Gastroesophageal sphincter (tissue), 4 donors: ENCODE measurements around the gene SGSM1. TPM values are rescaled to one million over a fixed set of nuclear protein-coding genes. Genes with fewer than 3 reads are reported as not detected.

Experiments
- ATAC-seq: fragments of 150-250 bp; one replicate; pipeline ENCODE4 v1.9.1; 2016; ENCODE audit warnings: mild to moderate bottlenecking, moderate library complexity
- H3K27ac ChIP-seq, 4 donors: fragments of 200-600 bp; sonication (generic) in 3 of 4; 1 replicate in 3 of 4; 2 replicates in 1 of 4; pipeline ENCODE4 v1.5.1; 2016 to 2019
- H3K27me3 ChIP-seq: fragments of 200-600 bp; sonication (generic); one replicate; pipeline ENCODE4 v1.5.1; 2019
- H3K36me3 ChIP-seq, 2 donors: fragments of 200-600 bp; sonication (generic); one replicate each; pipeline ENCODE4 v1.5.1; 2019; ENCODE audit warnings: control low read depth in 1 of 2
- H3K4me1 ChIP-seq, 3 donors: fragments of 200-600 bp; sonication (generic); 1 replicate in 2 of 3; 2 replicates in 1 of 3; pipeline ENCODE4 v1.5.1; 2016 to 2019; ENCODE audit warnings: control low read depth in 2 of 3
- H3K4me3 ChIP-seq, 2 donors: fragments of 200-600 bp; sonication (generic); one replicate each; pipeline ENCODE4 v1.5.1; 2019; ENCODE audit warnings: mild to moderate bottlenecking in 1 of 2, moderate library complexity in 1 of 2
- H3K9me3 ChIP-seq, 3 donors: fragments of 200-600 bp; sonication (generic); one replicate each; pipeline ENCODE4 v1.5.1; 2017 to 2019; ENCODE audit warnings: control low read depth in 2 of 3
- EP300 ChIP-seq: sonication (generic); formaldehyde crosslinking; IDR thresholded peaks from one replicate; pipeline ENCODE4 v1.6.1; 2017; ENCODE audit warnings: antibody characterized with exemption, mild to moderate bottlenecking
- POLR2A ChIP-seq, 2 donors: fragments of 450-650 bp; IDR thresholded peaks; one replicate each; pipeline ENCODE4 v1.6.1; 2017; ENCODE audit warnings: antibody characterized with exemption in 2 of 2, mild to moderate bottlenecking in 2 of 2, moderate library complexity in 1 of 2
- POLR2AphosphoS5 ChIP-seq: sonication (generic); formaldehyde crosslinking; IDR thresholded peaks from one replicate; pipeline ENCODE4 v1.6.1; 2017; ENCODE audit warnings: antibody characterized with exemption
- WGBS, 2 donors: methylation state at CpG; one replicate each; pipeline ENCODE4 v1.1.5; 2018; ENCODE audit warnings: low coverage in 1 of 2; 5-methylcytosine and 5-hydroxymethylcytosine counted together
- total RNA-seq, 4 donors: library from RNA; depleted of rRNA; stranded (reverse); fragments of >200 nt; gene quantifications; one replicate each; pipeline ENCODE4 v1.1.0, GENCODE V29; 2016
- TF ChIP-seq, protein P1 (sequence below), 4 experiments: fragments of 200-600 bp in 2 of 4; fragments of 450-650 bp in 2 of 4; sonication (generic) in 1 of 4; IDR thresholded peaks; one replicate each; pipeline ENCODE4 v1.5.1; 2017 to 2019; ENCODE audit warnings: antibody characterized with exemption in 4 of 4, mild to moderate bottlenecking in 2 of 4, moderate library complexity in 2 of 4

SGSM1 gene
- total RNA-seq, 4 donors from 2014 or later, result 1.8 to 4.2 (median 2.4) TPM

DNA sequence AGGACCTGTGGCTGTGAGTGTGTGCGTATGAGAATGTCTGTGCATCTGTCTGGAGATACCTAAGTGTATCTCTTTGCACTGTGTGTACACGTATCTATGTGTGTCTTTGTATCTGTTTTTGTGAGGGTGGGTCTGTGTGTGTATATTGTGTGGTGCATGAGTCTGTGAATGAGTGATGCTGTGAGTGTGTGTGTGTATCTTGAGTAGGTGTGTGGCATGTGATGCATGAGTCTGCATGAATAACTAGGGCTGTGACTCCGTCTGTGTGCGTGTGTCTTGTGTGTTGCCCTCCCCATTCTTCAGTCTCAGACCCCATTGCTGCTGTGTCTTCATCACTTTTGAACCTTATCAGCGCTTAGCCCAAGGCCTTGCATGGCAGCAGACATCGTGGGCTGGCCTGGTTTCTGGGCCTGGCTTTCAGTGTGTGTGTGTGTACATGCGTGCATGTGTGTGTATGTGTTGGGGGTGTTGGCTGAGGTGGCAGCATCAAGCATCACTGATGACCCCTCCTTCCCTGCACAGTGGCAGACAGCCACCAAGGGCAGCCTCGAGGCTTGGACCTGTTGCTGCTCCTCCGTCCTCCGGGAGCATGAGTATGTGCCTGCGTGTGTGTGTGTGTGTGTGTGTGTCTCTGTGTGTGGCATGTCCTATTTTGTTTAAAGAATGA is 1.4 kb downstream of the SGSM1 start:
- H3K27ac ChIP-seq, result peak overlapping the region in 3 of 4 donors; percentile 82 to 86 (median 84)
- no peak overlapping the region for H3K4me3 ChIP-seq
- no peak for TF ChIP-seq POLR2A (IDR thresholded peaks at IDR 0.05)
- TF ChIP-seq POLR2AphosphoS5, result no peak
- TF ChIP-seq EP300, result no peak
- TF ChIP-seq, protein P1, sequence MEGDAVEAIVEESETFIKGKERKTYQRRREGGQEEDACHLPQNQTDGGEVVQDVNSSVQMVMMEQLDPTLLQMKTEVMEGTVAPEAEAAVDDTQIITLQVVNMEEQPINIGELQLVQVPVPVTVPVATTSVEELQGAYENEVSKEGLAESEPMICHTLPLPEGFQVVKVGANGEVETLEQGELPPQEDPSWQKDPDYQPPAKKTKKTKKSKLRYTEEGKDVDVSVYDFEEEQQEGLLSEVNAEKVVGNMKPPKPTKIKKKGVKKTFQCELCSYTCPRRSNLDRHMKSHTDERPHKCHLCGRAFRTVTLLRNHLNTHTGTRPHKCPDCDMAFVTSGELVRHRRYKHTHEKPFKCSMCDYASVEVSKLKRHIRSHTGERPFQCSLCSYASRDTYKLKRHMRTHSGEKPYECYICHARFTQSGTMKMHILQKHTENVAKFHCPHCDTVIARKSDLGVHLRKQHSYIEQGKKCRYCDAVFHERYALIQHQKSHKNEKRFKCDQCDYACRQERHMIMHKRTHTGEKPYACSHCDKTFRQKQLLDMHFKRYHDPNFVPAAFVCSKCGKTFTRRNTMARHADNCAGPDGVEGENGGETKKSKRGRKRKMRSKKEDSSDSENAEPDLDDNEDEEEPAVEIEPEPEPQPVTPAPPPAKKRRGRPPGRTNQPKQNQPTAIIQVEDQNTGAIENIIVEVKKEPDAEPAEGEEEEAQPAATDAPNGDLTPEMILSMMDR (IDR thresholded peaks at IDR 0.05), result no peak
- no peaks in the 10 kb centered on the region for H3K27me3 ChIP-seq
- no peak for ATAC-seq
- no peaks in the 10 kb centered on the region for H3K9me3 ChIP-seq
- H3K4me1 ChIP-seq, result peaks cover 0 to 58% (median 18%) of the 10 kb centered on the region in 3 donors
- no peaks in the 10 kb centered on the region for H3K36me3 ChIP-seq
- WGBS, 2 donors, result 52% methylated on average over 5 of the region's 11 CpGs; no CpG with 5 or more reads in 1 of the 2 donors

DNA sequence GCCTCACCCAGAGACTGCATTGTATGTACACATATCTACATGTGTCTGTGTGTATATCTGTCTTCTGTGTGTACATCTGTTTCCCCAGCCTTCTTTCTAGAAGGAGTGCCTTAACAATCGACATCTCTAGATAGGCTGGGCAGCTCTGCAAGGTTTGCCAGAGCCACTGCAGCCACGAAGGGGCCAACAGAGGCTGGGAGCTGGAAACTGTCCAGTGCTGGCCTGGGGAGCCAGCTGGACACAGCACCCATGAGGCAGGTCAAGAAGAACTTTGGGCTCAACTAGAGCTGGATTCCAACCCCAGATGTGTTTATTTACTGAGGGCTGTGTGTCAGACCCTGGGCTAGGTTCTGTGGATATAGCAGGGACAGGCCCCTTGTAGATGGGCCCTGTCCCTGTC is 3.3 kb downstream of the SGSM1 start:
- Histone ChIP-seq H3K36me3 (no peaks in the 10 kb centered on the region), H3K27ac (peak overlapping the region in 3 of 4 donors; percentile 10 to 71 (median 41)), H3K4me3 (no peak overlapping the region), H3K9me3 (no peaks in the 10 kb centered on the region), H3K27me3 (no peaks in the 10 kb centered on the region), H3K4me1 (peaks cover 0 to 73% (median 18%) of the 10 kb centered on the region in 3 donors)
- 0 to 11% methylated on average over 2 of the region's 2 CpGs for WGBS, 2 donors
- ATAC-seq, result no peak
- TF ChIP-seq, protein P1 (IDR thresholded peaks at IDR 0.05), result no peak
- TF ChIP-seq EP300 (no peak), POLR2AphosphoS5 (no peak), POLR2A (IDR thresholded peaks at IDR 0.05) (no peak)

DNA sequence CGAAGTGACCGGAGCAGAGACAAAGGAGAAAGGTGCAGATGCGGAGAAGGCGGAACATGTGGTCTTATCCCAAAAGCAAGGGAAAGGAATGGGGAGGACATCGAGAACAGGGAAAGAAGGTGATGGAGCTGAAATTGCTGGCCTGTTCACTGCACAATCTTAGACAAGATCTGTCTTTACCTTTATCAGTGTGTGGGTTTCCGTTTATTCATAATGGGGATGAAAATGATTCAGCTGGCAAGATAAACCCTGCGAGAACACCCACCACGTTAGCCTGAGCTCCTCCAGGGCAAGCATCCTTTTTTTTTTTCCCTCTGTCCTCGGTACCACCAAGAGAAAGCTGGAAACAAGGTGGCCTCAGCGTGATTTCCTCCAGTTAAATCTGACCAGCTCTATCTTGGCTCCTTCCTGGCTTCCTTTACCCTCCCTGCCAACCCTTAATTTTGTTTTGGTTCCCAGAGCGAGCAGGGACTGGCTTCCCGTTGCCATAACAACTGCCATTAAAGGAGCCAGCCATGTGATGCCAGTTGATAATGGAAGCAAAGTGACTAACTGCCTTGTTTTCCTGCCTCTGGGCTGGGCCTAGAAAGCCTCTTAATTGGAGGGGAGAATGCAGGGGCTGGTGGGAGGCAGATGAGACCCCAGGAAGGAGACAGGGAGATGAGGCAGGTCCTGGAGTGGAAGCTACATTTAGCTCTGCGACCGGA is 4.2 kb downstream of the SGSM1 start:
- H3K9me3 ChIP-seq, result no peaks in the 10 kb centered on the region
- TF ChIP-seq, protein P1 (IDR thresholded peaks at IDR 0.05), result no peak
- TF ChIP-seq POLR2AphosphoS5 (peak; percentile 54), EP300 (no peak), POLR2A (IDR thresholded peaks at IDR 0.05) (no peak)
- no peaks in the 10 kb centered on the region for H3K27me3 ChIP-seq
- peaks cover 0 to 74% (median 18%) of the 10 kb centered on the region in 3 donors for H3K4me1 ChIP-seq
- no peaks in the 10 kb centered on the region for H3K36me3 ChIP-seq
- H3K27ac ChIP-seq, result peak overlapping the region in 2 of 4 donors; percentile 39 to 71
- H3K4me3 ChIP-seq, result no peak overlapping the region
- 66 to 73% methylated on average over 11 to 12 of the region's 14 CpGs for WGBS, 2 donors
- peak; percentile 39 for ATAC-seq

DNA sequence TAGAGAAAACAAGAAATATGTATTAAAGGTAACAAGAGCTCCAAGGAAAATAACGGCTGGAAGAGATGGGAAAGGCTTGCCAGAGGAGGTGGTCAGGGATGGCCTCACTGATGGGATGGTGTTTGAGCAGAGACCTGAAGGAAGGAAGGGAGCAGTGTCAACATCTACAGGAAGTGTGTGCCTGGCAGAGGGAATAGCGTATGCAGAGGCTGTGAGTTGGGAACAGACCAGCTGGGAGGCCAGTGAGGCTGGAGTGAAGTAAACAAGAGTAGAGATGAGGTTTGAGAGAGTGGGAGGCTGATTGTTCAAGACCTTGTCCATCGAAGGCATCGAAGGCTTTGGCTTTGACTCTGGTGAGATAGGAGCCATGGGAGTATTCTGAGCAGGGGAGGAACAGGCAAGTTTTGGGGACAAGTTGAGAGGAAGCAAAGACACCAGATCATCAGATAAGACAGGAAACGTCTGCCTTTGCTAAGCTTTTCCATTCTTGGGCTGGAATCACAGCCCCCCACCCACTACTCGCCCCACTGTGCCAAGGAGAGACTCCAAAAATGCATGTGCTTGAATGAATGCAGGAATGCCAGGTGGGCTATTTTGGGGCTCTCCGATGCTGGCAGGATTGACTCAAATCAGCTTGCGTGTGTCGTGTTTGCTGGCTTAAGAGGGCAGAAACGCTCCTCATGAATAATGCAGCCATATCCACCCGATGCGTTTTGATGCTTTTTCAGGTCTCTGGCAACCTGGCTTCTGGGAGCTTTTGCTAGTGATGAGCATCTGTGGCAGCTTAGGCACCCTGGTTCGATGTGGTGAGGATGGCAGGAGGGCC is 7.2 kb downstream of the SGSM1 start:
- H3K4me1 ChIP-seq, result peaks cover 0 to 48% (median 10%) of the 10 kb centered on the region in 3 donors
- H3K36me3 ChIP-seq, result no peaks in the 10 kb centered on the region
- no peak overlapping the region for H3K4me3 ChIP-seq
- no peak for TF ChIP-seq EP300
- TF ChIP-seq, protein P1 (IDR thresholded peaks at IDR 0.05), result no peak
- TF ChIP-seq POLR2A (IDR thresholded peaks at IDR 0.05), result no peak
- no peak for TF ChIP-seq POLR2AphosphoS5
- H3K27ac ChIP-seq, result no peak overlapping the region
- no peaks in the 10 kb centered on the region for H3K27me3 ChIP-seq
- H3K9me3 ChIP-seq, result no peaks in the 10 kb centered on the region
- WGBS, 2 donors, result 74 to 77% methylated on average over 10 to 11 of the region's 13 CpGs
- ATAC-seq, result no peak
